GM18499 (cell line): ENCODE results near the gene PPTC7.
"Not testable (repeated sequence)": the region's sequence is repeated elsewhere in the genome, so short reads cannot be mapped to it uniquely, and the experiment has no call there.

Experiments
- ATAC-seq: cut with Tn5 transposase; IDR thresholded peaks from one replicate; pipeline ENCODE4 v1.9.1; 2021; ENCODE audit warnings: moderate number of reproducible peaks; ENCODE audit not compliant: insufficient read depth, unreplicated experiment

The PPTC7 gene

DNA sequence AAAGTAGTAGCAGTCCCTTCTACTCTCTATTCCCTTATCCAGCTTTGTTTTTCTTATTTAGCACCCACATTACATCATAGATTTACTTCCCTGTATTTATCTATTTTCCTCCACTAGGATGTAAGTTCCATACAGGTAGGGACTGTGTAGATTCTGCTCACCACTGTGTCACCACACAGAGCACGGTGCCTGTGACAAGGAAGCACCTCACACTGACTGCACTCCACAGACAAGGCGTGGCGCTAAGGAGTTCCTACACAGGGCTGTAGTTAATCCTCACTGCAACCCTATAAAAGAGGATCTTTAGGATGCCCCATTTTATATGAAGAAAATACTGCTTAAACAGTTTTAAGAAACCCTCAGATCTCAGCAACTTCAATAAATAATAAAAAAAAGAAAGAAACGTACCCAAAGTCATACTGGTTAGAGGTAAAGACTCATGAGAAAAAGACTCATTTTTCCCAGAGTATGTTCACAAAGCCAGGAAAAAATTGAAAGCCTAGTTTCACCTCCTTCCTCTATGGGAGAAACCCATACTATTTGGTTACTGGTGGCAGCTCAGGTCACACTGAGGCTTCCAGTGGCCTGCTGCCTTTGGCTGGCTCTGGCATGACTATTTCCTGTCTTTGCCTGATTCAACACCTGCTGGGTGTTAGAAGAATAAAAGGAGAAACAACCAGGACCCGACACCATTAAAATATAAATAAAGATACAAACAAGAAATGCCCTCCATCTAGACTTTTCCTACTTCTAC, 44.1 kb downstream of the PPTC7 start:
- ATAC-seq, result no peak

DNA sequence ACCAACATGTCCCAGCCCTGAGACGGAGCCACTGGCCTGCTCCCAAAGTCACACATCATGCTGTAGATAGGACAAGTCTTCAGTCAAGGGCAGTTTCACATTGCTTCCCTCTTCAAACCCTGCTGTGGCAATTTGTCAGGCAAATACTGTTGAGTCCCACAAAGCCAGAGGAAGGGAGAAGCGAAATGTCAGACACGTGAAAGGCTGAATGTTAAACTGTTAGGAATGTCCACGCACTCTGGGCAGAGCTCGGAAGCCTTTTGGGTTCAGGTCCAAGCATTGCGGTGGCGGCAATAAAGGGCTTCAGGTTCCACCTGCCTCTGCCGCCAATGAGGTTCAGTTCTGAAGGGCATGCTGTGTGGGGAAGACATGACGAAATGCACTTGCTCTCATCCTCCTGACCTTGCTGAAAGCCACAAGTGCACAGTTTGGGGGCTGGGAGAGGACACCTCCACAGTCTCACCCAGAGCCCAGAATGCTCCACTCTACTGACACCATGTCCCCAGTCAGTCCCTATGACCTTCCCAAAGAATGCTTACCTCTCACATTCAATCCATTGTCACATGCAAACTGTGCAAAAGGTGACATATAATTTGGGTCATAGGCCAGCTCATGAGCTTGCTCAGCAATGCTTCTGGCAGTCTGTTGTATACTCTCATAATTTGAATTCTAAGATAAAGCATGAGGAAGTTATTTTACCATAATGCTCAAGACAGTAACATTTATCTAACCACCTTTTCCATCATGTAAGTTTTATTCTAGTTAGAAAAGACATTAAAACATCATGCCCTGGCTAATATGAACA, 45.3 kb downstream of the PPTC7 start:
- ATAC-seq, result no peak

DNA sequence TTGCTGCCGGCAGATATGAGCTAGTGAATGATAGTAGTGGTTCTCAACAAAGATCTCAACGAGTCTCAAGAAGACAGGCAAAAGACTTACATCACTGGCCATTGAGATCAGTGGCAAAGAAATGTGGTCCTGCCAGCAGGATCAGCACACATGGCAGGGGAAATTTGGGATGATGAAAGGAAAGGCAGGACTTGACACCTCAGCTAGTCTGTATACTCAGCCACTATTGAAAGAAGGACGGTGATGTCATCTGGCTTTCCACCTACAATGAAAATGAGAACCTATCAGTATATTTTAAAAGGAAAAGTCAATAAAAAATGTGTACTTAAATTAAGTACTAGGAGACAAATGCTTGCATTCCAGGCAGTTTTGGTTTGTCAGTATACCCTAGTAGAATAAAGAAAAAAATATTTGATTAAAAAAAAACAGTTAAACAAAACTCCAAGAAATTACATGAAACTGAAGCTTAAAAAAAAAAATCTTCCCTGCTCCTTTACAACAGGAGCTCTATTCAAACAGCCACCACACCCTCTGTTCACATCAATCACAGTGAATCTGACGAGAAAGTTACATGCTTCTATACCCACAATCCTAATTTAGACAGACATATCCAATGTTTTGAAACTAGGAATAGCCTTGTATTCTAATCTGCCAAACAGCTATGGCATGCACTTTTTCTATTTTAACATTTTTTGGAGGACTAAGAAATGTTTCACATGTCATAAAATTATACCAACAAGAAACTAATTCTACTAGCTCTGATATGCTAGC, 46.1 kb downstream of the PPTC7 start:
- no peak for ATAC-seq

DNA sequence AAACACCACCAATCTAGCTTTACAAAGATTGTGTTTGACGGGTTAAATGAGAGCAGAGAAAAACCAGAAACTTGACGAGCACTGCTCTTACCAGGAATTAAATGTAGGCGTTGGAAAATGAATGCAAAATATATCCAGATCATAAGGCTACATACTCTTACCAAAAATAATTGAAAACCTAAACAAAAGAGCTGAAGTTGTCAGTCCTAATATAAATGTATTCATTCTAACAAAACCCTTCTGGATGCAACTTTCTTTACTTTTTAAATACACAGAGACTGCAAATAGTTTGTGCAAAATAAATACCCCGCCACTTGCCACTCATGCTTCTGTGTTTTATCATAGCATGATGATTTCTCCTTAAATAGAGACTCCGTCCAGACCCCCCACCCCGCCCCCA, 48.3 kb downstream of the PPTC7 start:
- ATAC-seq, result no peak

DNA sequence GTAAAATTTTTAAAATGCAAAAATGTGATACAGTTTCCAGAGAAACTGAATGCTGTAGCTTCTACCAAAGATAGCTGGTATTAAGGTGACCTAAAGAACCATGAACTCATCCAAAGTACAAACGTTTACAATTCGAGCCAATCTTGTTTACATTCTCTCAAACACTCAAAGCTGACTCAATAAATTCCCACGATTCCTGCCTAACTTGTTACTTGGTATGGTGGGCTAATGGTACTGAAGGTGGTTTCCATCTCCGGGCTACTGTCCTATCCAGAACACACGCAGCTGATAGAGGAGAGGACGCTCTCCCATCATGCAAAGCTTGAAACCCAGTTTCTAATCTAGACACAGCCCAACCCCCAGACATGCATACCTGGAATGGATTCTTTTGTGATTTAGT, 49.5 kb downstream of the PPTC7 start:
- ATAC-seq, result no peak

DNA sequence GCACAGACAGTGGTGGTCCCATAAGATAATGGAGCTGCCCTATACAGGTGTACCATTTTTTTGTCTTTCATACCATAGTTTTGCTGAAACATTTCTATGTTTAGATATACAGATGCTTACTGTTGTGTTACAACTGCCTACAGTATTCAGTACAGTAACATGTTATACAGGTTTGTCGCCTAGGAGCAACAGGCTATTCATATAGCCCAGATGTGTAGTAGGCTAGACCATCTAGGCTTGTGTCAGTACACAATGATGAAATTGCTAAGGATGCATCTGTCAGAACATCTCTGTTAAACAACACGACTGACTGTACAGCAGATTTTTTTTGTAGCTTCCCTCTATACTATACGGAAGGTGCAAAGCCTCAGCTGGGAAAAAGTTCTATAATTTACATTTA, 50.5 kb downstream of the PPTC7 start:
- no peak for ATAC-seq

DNA sequence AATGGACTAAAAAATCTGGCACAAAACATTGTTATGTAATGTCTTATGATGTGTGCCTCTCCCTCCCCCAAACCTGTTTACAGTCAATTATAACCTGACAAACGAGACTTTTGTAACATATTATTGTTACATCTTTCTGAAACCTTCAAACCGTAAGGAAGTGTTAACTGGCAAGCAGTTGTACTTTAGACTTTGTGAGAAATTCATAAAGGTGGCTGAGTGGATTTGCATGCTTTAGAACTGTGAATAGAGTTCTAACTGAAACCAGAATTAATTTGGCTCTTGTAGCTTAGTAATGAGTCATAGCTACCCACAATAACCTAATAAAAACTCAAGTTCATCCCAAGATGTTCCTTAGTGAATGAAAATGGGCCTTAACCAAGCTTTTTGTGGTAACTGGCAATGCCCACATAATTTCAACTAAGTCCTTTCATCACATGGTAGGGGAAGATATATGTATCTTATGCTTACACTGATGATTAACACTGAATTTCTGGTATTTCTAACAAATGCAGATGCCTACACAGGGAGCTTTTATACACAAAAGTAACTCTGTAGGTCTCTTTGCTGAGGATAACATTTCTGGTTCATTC, 51.3 kb downstream of the PPTC7 start:
- peak; percentile 77 for ATAC-seq

DNA sequence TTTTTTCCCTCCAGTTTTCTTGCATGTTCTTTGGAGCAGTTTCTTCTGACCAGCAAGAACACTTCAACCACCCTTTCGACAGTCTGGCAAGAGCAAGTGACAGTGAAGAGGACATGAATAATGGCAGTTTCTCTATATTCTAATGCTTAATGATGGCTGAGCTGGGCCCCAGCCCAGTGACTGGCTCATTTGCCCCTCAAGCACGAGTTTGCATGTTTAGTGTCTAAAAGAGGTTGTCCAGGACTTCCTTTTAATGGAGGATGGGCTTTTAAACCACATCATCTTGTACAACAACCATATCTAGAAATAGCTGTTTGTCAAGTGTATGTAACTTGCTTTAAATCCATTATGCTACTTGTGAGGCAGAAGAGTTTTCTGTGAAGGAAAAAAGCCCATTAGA, 52.6 kb downstream of the PPTC7 start:
- ATAC-seq, result no peak

DNA sequence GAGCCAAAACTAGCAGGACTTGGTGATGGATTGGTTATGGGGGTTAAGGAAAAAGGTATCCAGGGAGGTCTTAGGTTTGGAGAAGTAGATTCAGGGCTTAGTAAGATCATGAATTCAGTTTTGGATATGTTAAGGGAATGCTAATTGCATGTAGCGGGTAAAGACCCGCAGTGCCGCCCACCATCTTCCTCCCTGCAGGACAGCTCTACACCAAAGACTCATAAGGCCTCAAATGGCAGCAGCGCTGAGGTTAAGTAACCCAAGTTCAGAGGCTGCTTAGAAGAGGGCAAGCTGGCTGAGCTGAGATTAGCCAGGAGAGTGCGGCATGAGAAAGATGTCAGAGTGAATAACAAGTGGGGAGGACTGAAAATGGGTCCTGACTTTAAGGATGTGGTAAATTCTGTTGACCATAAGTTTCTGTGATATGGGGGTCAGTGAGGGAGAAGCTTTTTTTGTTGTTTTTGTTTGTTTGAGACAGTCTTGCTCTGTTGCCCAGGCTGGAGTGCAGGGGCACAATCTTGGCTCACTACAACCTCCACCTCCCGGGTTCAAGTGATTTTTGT, 54.8 kb downstream of the PPTC7 start:
- no peak for ATAC-seq

DNA sequence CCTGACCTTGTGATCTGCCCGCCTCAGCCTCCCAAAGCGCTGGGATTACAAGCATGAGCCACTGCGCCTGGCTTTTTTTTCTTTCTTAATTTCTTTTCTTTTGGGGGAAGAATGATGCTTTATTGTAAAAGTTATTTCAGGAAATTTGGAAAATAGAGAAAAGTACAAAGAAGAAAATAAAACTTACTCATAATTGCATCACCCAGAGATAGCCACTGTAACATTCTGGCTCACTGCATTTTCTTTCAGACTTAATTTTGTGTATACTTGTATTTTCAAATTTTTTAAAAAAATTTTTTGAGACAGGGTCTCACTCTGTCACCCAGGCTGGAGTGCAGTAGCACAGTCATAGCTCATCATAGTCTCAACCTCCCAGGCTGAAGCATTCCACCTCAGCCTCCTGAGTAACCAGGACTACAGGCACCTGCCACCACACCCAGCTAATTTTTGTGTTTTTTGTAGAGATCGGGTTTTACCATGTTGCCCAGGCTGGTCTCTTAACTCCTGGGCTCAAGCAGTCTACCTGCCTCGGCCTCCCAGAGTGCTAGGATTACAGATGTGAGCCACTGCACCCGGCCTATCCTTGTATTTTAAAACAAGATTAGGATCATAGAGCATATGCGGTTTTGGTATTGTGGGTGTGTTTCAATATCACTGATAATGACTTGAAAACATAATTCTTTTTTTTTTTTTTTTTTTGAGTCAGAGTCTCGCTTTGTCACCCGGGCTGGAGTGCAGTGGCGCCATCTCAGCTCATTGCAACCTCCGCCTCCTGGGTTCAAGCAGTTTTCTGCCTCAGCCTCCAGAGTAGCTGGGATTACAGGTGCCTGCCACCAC, 62.0 kb downstream of the PPTC7 start:
- ATAC-seq, result not testable (repeated sequence)

DNA sequence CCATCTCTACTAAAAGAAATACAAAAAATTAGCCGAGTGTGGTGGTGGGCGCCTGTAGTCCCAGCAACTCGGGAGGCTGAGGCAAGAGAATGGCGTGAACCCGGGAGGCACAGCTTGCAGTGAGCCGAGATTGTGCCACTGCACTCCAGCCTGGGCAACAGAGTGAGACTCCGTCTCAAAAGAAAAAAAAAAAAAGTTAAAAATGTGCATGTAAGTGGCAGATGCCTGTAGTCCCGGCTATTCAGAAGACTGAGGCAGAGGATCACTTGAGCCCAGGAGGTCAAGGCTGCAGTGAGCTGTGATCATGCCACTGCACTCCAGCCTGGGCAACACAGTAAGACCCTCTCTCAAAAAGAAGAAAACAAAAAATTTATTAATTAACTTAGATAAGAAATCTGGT, 65.1 kb downstream of the PPTC7 start:
- ATAC-seq, result not testable (repeated sequence)

DNA sequence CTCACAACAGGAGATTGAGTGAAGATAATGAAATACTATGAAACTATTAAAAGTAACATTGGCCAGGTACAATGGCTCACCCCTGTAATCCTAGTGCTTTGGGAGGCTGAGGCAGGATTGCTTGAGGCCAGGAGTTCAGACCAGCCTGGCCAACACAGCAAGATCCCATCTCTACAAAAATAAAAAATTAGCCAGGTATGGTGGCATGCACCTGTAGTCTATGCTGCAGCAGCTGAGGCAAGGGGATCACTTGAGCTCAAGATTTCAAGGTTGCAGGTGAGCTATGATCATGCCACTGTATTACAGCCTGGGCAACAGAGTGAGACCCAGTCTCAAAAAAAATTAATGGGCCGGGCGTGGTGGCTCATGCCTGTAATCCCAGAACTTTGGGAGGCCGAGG, 66.1 kb downstream of the PPTC7 start:
- no peak for ATAC-seq

DNA sequence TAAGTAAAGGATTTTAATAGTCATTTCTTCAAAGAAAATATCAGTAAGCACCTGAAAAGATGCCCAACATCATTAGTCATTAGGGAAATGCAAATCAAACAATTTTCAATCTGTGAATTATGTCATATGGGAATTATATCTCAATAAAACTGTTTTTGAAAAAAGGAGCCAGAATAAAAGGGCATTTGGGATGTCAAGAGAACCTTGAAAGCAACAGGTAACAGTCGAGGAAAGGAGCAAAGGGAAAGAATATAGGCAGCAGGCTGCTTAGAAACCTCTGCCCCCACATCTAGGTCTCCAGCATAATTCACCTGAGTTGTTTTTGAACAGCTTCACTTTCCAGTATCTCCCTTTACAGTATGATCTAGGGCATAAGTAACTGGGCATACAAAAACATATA, 68.8 kb downstream of the PPTC7 start:
- ATAC-seq, result no peak

DNA sequence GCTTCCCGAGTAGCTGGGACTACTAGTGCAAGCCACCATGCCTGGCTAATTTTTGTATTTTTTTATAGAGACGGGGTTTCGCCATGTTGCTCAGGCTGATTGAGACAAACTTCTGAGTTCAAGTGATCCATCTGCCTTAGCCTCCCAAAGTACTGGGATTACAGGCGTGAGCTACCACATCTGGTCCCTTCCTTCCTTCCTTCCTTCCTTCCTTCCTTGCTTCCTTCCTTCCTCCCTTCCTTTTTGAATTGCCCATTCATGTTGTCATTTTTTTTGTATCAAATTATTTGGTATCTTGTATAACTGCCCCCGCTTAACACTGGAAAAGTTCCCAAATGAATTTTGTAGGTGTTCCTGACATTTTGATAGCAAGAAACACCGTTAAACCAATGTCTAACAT, 69.3 kb downstream of the PPTC7 start:
- no peak for ATAC-seq

DNA sequence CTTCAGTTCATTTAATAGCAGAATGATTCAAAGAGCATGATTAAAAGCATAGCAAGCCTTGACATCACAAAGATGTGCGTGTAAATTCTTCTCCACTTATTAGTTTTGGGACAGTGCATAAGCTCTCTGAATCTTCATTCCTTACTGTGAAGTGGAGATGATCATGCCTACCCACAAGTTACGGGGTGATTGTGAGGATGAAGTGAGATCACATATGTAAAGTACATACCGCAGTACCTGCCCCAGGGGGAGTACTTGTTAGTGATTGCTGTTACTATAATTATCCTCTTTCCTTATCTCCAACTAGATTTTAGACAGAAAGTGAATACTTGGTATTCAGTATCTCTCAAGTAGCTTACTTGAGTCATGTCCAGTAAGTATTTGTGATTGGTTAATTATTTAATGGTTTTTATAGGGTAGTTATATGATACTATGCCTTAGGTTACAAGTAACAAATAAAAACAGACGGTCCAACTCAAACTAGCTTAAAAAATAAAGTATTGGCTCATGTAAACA, 75.0 kb downstream of the PPTC7 start:
- no peak for ATAC-seq

DNA sequence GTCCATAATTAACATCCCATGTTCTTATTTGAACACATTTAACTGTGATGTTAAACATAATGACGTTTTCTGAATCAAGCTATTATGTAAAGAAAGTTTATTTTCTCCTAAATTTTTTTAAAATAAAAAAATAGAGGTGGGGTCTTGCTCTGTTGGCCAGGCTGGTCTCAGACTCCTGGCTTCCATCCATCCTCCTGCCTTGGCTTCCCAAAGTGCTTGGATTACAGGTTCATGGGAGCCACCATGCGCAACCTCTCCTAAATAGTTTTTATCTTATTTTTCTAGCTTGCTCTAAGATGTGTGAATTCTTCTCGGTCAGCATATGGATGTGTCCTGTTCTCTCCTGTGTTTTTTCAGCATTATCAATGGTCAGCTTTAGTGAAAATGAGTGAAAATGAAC, 77.8 kb downstream of the PPTC7 start:
- no peak for ATAC-seq

DNA sequence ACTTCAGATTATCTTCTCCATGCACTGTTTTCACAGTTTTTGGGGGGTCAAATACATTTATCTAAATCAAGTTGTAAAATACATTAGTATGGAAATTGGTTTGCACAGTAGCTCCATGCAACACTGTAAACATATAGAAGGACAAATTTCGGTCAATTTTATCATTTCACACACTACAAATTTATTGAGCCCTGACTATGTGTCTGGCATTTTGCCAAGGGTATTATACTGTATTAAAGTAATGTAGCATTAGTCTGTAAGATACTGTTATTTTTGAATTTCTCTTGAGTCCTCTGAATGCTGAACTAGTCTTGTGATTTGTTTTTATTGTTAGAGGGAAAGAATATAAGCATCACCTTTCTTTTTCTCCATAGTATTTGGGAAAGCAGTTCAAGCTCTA, 79.7 kb downstream of the PPTC7 start:
- ATAC-seq, result no peak

DNA sequence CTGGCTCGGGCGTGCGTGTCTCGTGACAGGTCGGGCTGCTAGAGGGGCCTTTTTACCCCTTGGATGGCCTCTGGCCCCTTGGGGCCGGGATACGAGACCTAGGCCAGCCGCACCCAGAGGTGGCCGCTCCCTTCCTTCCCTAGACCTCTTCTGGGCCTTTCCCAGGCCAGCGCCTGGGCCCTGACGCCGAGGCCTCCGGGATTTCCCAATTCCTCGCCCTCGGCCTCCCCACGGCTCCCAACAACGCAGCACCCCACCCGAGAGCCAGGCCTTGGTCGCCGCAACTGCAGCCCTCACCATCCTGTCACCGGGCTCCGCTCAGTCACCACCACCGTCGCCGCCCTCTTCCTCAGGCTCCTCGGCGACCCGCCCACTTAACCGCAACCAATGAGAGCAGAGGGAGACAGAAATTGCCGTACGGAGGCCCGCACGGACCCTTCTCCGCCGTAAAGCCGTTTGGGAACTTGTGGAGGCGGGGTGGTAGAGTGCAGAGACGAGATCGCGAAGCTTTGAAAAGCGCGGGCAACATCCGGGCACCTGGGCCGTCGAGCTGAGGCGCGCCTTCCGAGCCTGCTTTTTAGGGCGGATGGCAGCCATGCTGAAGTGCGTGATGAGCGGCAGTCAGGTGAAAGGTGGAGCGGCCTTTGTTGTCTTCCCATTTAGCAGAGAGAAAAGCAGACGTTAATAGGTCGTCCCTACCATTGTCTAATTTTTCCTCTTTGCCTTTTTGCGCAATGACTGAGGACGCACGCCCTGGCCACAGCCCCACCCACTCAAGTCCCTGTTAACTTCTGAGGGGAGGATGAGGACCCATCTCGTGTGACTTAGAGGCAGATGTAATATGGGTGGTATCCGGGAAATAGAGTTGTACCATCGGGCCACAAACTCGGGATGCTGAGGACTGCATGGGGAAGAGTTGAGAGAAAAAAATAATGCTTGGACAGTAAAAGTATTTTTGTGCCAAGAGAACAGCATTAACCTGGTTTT, 81.1 kb downstream of the PPTC7 start, which contains the start of the genes RAD9B and VPS29:
Gene RAD9B (plus strand): TSS at position 580 of the 987 bp plus-strand sequence. CDS start 7 bp downstream, at position 587.
Gene VPS29 (minus strand): TSS at position 360 of the 987 bp plus-strand sequence. CDS start 60 bp downstream, at position 300.
- ATAC-seq, result peak; percentile 79
